AG08396 (cell line): Measurements from ENCODE around the gene OR10G7.
A peak's percentile ranks its signal among the peaks of the same experiment; 100 is the strongest.

Experiments used
- DNase-seq: peaks from one replicate; pipeline ENCODE4 v3.0.0; 2012; ENCODE audit warnings: low spot score, mixed read lengths

OR10G7 gene

GRCh38 chr11:124041254-124041653 is at the start of gene OR10G7:
OR10G7 (minus strand) TSS chr11:124041325; CDS start chr11:124039001, 2,324 bp downstream.
- DNase-seq = no peak

GRCh38 chr11:124085997-124086846 is 45.1 kb upstream of the OR10G7 start:
- DNase-seq = no peak

- peak; percentile 21 for DNase-seq
These were observed 44.5 kb upstream of the OR10G7 start for GRCh38 chr11:124085583-124085982.

- DNase-seq = no peak
These were observed 41.2 kb upstream of the OR10G7 start for GRCh38 chr11:124082371-124082770.

- no peak for DNase-seq
These were observed 40.4 kb upstream of the OR10G7 start for GRCh38 chr11:124081483-124081882.

GRCh38 chr11:124080327-124081001 is 39.3 kb upstream of the OR10G7 start:
- no peak for DNase-seq

- DNase-seq = no peak
These were observed 38.7 kb upstream of the OR10G7 start for GRCh38 chr11:124079631-124080326.

- no peak for DNase-seq
These were observed 37.5 kb upstream of the OR10G7 start for GRCh38 chr11:124078591-124078990.

GRCh38 chr11:124077266-124077665 is 36.1 kb upstream of the OR10G7 start:
- DNase-seq = no peak

- DNase-seq = peak; percentile 47
These were observed 34.9 kb upstream of the OR10G7 start for GRCh38 chr11:124075841-124076651.

GRCh38 chr11:124075492-124075840 is 34.3 kb upstream of the OR10G7 start:
- no peak for DNase-seq

- no peak for DNase-seq
These were observed 33.4 kb upstream of the OR10G7 start for GRCh38 chr11:124074554-124074953.

- DNase-seq = no peak
These were observed 31.0 kb upstream of the OR10G7 start for GRCh38 chr11:124072147-124072546.

- no peak for DNase-seq
These were observed 30.5 kb upstream of the OR10G7 start for GRCh38 chr11:124071623-124071948.

- peak; percentile 68 for DNase-seq
These were observed 29.9 kb upstream of the OR10G7 start for GRCh38 chr11:124070915-124071622.

- DNase-seq = peak; percentile 58
These were observed 28.6 kb upstream of the OR10G7 start for GRCh38 chr11:124069429-124070401.

GRCh38 chr11:124068601-124069110 is 27.5 kb upstream of the OR10G7 start:
- DNase-seq = no peak

- DNase-seq = no peak
These were observed 11.8 kb upstream of the OR10G7 start for GRCh38 chr11:124052966-124053365.

GRCh38 chr11:124050748-124051147 is 9.6 kb upstream of the OR10G7 start:
- no peak for DNase-seq

- no peak for DNase-seq
These were observed 2.3 kb upstream of the OR10G7 start for GRCh38 chr11:124043420-124043819.
